ENCODE data around the gene IL16.

IL16 gene

DNA sequence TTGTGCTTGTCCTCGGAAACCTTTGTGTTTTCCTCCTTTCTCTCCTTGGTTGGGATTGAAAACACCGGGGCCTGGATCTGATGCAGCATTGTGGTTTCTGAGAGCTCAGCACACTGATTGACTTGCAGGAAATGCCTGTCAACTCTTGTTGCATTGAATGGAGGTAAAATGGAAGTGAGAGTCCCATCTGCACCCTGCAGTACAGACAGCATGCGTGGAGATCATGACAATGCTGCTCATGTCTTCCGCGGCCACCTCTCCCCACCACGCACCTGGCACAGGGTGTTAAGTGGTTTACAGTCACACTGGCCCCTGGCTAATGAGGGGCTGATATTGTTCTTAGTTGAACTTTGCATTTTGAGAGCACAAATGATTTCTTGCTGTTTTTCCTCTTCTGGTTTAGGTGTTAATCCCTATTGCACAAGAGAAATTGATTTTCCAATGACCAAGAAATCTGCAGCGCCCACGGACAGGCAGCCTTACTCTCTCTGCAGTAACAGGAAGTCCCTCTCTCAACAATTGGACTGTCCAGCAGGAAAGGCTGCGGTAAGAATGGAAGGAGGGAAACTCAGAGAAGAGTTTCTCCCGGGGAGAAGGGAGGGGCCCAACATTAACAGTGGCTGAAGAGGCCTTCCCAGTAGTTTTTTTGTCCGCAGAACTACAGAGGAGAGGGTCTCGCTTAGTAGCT lies 68.7 kb downstream of the IL16 start:
- peaks cover 34% of the 10 kb centered on the region for H3K4me1 Mint-ChIP-seq (ENCODE audit: low read depth)
- no peak for DNase-seq
- no peaks in the 10 kb centered on the region for H3K36me3 Mint-ChIP-seq (ENCODE audit: low read depth)
- H3K27ac Mint-ChIP-seq: peak overlapping the region; percentile 91
- no peaks in the 10 kb centered on the region for H3K9me3 Mint-ChIP-seq
- peak overlapping the region; percentile 70 for H3K4me3 Mint-ChIP-seq
- H3K27me3 Mint-ChIP-seq: peaks cover 5% of the 10 kb centered on the region

DNA sequence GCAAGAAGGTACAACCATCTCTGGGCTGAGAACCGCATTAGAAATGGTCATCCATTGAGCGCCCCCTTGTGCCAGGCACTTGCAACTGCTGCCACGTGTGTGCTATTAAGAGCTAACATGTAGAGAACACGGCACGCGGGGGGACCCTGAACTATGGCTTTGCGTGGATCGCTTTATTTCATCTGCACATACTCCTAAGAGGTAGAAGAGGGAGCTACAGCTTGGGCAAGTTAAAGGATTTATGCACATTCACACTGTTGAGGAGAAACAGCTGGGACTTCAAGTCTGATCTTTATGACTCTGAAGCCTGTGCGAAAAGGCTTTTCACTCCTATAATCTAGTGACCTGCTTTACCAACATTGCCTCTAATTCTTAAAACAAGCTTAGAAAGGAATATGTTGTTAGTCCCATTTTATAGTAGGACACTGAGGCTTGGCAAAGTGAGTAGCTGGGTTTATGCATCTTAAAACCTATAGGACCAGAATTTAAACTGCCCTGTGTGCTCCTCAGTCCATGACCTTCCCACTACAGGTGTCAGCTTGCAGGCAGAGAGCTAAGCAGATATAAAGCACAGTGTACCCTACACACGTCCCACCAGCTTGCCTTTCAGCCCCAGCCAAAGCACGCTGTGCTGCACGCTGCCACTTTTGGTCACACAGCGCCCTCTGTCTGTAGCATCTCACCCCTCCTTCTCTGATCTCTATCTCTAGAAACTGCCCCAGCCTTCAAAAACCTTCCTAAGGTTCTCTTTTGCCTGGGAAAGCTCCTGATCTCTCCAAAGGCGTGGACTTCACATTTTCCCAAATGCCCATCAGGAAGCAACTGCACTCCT lies 69.5 kb downstream of the IL16 start:
- Mint-ChIP-seq H3K36me3 (ENCODE audit: low read depth) (no peaks in the 10 kb centered on the region), H3K27me3 (peaks cover 5% of the 10 kb centered on the region), H3K9me3 (no peaks in the 10 kb centered on the region), H3K27ac (peak overlapping the region; percentile 91), H3K4me3 (peak overlapping the region; percentile 70), H3K4me1 (ENCODE audit: low read depth) (peaks cover 38% of the 10 kb centered on the region)
- DNase-seq: peak; percentile 89

DNA sequence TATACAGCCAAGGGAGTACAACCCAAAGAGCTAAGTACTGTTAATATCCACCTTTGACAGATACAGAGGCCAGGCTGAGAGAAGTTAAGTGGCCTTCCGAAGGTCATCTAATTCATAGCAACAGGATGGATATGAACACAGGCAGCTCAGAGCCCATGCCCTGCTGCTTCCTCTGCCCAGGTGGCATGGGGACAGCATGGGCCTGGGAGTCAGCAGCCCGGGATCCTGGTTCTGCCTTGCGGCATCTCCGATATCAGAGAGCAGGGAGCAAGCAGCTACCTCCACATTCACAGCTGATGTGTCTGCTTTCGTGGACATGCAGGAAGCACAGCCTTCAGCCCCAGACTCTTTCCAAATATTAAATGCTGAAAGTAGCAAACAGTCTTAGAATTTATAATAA lies 71.7 kb downstream of the IL16 start:
- Mint-ChIP-seq H3K27me3 (peaks cover 5% of the 10 kb centered on the region), H3K4me3 (no peak overlapping the region), H3K27ac (no peak overlapping the region), H3K36me3 (ENCODE audit: low read depth) (no peaks in the 10 kb centered on the region), H3K9me3 (no peaks in the 10 kb centered on the region), H3K4me1 (ENCODE audit: low read depth) (peaks cover 38% of the 10 kb centered on the region)
- no peak for DNase-seq

DNA sequence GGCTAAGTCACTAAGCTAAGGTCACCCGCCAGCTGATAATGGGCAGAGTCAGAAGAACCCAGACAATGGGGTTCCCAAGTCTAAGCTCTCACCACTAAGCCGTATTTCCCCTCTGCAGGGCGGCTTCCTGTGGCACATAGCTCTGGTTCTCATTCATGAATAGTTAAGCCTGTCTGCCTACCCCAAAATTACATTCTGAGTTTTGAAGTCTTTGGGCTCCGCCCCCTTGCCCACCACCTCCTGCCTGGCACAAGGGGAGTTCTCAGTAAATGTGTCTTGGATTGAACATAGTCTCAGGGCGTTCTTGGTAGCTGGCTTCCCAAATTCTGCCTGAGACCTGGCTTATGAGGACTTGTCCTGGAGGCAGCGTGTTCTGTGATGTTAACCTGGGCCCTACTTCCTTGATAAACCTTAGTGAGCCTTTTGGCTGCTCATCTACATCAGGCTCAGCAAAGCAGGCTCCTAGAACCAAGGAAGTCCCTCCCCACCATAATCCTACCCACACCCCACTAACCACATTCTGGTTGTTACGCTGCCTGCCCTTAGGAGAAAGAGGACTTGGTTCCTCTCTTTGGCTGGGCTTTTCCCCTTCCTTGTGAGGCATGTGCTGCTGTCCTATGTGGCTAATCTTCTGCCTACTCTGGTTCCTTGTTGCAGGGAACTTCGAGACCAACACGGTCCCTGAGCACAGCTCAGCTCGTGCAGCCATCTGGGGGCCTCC lies 72.4 kb downstream of the IL16 start:
- Mint-ChIP-seq H3K4me3 (no peak overlapping the region), H3K36me3 (ENCODE audit: low read depth) (no peaks in the 10 kb centered on the region), H3K4me1 (ENCODE audit: low read depth) (peaks cover 38% of the 10 kb centered on the region), H3K27ac (peak overlapping the region; percentile 63), H3K9me3 (no peaks in the 10 kb centered on the region), H3K27me3 (peaks cover 5% of the 10 kb centered on the region)
- DNase-seq: no peak

DNA sequence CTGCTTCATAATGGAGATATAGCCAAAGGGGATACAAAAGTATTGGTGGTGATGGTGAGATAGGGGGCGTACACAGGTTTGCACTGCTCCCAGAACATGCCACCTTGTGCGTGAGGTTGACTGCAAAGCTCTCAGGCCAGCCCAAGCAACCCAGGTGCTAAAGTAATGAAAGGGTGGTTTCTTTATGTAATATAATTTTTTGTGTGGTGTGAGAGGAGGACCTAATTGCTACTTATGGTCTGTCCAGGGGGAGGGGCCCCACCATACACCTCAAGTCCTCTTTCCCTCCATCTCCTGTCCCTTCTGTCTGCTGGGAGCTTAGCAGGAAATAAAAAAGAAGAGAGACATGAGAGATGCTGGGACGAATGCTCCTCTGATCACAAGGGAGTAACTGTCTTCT lies 73.5 kb downstream of the IL16 start:
- Mint-ChIP-seq H3K9me3 (no peaks in the 10 kb centered on the region), H3K27ac (peak overlapping the region; percentile 39), H3K4me3 (no peak overlapping the region), H3K27me3 (peaks cover under 1% of the 10 kb centered on the region), H3K4me1 (ENCODE audit: low read depth) (peaks cover 41% of the 10 kb centered on the region), H3K36me3 (ENCODE audit: low read depth) (no peaks in the 10 kb centered on the region)
- no peak for DNase-seq

DNA sequence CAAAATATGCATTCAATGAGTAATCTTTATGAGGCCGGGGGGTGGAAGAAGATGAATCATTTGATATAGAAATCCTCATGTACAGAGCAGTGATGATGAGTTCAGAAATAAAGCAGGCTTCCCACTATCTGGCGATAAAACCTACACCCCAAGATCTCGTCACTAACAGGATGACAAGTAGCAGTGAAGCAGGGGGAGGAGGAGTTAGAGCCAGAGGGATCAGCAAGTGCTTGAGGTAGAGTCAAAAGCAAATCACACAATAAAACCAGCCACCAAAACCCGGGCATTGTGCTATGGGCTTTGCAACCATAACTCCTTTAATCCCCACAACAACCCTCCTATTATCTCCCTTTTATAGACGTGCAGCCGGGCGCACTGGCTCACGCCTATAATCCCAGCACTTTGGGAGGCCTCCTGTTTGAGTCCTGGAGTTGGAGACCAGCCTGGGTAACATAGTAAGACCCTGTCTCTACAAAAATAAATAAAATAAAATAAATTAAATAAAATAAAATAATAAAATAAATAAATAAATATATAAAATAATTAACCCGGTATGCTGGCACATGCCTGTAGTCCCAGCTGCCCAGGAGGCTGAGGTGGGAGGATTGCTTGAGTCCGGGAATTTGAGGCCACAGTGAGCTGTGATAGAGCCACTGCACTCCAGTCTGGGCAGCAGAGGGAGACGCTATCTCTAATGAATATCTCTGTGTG lies 74.3 kb downstream of the IL16 start:
- Mint-ChIP-seq H3K27ac (no peak overlapping the region), H3K4me1 (ENCODE audit: low read depth) (peaks cover 41% of the 10 kb centered on the region), H3K4me3 (no peak overlapping the region), H3K27me3 (no peaks in the 10 kb centered on the region), H3K36me3 (ENCODE audit: low read depth) (no peaks in the 10 kb centered on the region), H3K9me3 (no peaks in the 10 kb centered on the region)
- DNase-seq: no peak

DNA sequence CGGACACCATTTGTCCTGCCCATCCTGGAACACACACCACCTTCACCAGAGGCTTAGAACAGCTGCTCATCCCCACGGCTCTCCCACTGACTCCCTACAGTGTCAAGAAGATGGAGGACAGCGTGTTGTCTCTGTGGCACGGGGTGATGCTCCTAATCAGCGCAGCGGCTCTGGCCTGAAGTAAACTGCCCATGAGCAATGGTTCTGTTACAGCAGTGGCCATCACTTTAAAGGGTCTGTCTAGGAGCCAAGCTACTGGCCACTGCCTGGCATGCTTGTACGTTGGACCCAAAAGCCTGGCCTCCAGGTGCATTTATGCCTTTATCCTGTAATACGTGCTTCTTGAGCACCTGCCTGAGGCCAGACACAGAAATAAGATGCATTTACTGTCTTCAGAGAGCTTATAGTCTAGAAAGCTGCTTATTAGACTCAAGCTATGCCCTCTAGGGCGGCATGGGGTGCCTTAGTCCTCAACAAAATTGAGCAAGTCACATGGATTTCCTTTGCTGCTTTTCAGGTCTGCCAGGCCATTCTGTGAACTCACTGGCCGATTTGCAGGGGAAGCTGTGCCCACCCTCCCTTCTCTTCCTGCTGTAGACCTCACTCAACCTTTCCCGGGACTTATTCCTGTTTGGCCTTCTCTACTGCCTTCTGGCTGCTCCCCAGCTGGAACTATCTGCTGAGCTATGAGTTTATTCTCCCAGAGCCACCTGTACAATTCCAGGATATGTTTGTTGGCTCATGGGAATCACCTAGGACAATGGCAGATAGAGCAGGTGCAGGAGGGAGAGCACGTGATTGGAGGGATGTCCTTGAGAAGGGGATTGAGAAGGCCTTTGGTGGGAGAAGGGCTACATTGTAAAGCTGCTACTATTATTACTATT lies 75.3 kb downstream of the IL16 start:
- DNase-seq: no peak
- Mint-ChIP-seq H3K4me3 (no peak overlapping the region), H3K27ac (no peak overlapping the region), H3K9me3 (peaks cover 6% of the 10 kb centered on the region), H3K36me3 (ENCODE audit: low read depth) (peaks cover 6% of the 10 kb centered on the region), H3K27me3 (no peaks in the 10 kb centered on the region), H3K4me1 (ENCODE audit: low read depth) (peaks cover 41% of the 10 kb centered on the region)

DNA sequence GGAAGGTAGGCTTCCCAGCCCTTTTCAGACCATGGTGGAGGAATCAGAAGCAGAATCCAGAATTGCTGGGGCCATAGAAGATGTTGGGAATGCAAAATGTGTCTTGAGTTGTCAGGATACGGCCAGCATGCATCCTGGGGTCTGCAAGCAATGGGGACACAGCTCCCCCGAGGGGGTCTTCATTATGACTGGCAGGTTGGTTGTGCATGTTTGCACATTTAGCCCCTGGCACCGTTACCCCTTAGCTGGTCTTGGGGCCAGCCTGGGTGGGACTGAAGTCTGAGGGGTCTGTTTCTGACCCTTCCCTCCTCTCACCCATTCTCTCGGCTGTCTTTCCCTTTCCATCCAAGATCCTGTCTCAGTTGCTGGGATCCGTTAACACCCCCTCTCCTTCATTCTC lies 76.5 kb downstream of the IL16 start:
- no peaks in the 10 kb centered on the region for H3K27me3 Mint-ChIP-seq
- peaks cover 47% of the 10 kb centered on the region for H3K4me1 Mint-ChIP-seq (ENCODE audit: low read depth)
- peaks cover 14% of the 10 kb centered on the region for H3K36me3 Mint-ChIP-seq (ENCODE audit: low read depth)
- no peak for DNase-seq
- H3K27ac Mint-ChIP-seq: no peak overlapping the region
- H3K4me3 Mint-ChIP-seq: no peak overlapping the region
- H3K9me3 Mint-ChIP-seq: peaks cover 12% of the 10 kb centered on the region

DNA sequence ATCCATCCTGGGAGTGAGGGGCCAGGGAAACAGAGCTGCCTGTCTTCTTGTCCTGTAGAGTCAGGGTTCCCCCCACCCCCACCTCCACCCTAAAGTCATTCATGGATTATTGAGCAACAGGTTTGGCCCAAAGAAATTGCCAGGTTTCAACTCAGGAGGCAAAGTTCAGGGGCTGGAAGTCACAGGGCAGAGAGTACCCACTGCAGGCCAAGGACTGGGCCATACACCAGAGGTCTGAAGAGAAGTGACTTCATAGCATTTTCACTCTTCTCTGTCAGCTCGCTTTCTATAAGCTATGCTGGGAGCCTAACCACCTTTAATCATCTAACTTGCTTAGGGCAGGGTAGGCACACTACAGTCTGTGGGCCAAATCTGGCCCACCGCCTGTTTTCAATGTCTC lies 77.2 kb downstream of the IL16 start:
- H3K36me3 Mint-ChIP-seq (ENCODE audit: low read depth): peaks cover 20% of the 10 kb centered on the region
- no peaks in the 10 kb centered on the region for H3K27me3 Mint-ChIP-seq
- no peak overlapping the region for H3K27ac Mint-ChIP-seq
- no peak overlapping the region for H3K4me3 Mint-ChIP-seq
- no peak for DNase-seq
- peaks cover 51% of the 10 kb centered on the region for H3K4me1 Mint-ChIP-seq (ENCODE audit: low read depth)
- H3K9me3 Mint-ChIP-seq: peaks cover 12% of the 10 kb centered on the region

DNA sequence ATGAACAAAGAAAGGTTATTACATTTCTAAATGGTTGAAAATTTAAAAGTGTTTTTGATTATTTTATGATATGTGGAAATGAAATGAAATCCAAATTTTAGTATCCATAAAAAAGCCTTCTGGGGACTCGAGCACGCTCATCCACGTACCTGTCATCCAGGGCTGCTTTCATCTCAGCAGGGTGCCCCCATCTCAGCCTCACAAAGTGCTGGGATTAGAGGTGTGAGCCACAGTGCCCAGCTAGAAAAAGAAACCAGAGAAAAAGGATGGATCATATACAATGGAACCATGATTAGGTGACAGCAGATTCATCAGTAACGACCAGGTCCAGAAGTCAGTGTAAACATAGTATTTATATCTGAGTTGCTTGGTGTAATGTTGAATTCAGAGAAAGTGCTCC lies 77.6 kb downstream of the IL16 start:
- H3K4me3 Mint-ChIP-seq: no peak overlapping the region
- peaks cover 47% of the 10 kb centered on the region for H3K4me1 Mint-ChIP-seq (ENCODE audit: low read depth)
- no peak overlapping the region for H3K27ac Mint-ChIP-seq
- peaks cover 12% of the 10 kb centered on the region for H3K9me3 Mint-ChIP-seq
- H3K27me3 Mint-ChIP-seq: no peaks in the 10 kb centered on the region
- H3K36me3 Mint-ChIP-seq (ENCODE audit: low read depth): peaks cover 20% of the 10 kb centered on the region
- DNase-seq: no peak

DNA sequence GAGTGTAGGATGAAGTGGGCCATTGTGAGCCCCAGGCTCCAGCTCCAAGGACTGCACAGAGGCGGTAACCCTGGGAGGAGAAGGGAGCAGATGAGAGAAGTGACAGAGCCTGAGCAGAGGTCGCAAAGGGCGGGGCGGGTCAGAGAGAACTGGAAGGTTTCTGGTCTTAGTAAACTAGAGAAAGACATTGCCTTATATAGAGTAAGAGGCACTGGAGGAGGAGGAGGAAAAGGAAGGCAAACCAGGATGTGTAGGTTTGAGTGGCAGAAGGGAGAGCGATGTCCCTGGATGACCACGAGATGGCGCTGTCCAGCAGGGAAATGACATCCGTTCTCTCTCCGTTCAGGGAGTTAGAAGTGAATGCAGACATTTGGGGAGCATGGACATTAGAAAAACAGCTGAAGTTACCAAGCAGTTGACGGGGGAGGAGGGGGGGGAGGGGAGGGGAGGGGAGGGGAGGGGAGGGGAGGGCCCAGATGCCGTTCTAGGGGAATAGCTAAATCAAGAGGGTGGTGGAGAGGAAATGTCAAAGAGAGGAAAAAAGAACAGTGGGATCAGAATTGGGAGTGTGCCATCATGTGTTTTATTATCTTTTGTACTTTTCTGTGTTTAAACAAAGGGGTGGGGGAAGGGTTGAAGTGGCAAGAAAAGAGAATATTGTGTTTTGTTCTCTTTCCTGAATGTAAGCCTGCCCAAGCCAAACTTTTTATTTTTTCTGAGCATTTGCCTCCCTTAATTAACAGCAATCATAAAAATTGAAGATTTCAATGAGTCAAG lies 78.4 kb downstream of the IL16 start:
- H3K27me3 Mint-ChIP-seq: no peaks in the 10 kb centered on the region
- peaks cover 12% of the 10 kb centered on the region for H3K9me3 Mint-ChIP-seq
- H3K4me1 Mint-ChIP-seq (ENCODE audit: low read depth): peaks cover 49% of the 10 kb centered on the region
- peak; percentile 81 for DNase-seq
- H3K27ac Mint-ChIP-seq: peak overlapping the region; percentile 79
- no peak overlapping the region for H3K4me3 Mint-ChIP-seq
- peaks cover 20% of the 10 kb centered on the region for H3K36me3 Mint-ChIP-seq (ENCODE audit: low read depth)

DNA sequence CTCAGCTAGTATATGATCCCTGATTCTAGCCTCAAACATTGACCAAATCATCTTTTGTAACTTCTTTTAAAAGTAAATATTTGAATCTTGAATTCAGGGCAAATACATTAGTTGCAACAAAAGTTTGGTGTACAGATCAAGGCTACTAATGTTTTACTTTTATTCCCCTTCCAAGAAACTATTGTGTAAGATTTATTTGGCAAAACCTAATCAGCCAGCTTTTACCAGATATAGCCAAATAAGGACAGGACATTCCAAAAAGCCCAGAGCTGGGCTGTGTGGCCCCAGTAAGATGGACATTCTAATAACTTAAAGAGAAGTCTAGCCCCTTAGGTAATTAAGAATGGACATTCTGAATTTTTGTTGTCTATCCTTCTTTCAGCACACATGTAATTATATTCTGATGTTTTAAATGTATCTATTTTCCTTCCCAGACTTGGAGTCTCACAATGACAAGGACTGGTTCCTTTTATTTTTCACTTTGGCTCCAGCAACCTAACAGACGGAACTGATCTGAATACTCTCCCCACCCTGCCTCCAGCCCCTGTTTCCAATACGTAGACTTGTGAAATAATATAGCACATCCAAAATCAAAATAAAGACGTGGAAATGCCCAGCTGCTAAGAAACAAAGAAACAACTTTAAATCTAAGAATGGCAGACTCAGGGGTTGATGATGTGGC lies 79.2 kb downstream of the IL16 start:
- Mint-ChIP-seq H3K4me3 (no peak overlapping the region), H3K9me3 (peaks cover 12% of the 10 kb centered on the region), H3K4me1 (ENCODE audit: low read depth) (peaks cover 49% of the 10 kb centered on the region), H3K36me3 (ENCODE audit: low read depth) (peaks cover 20% of the 10 kb centered on the region), H3K27me3 (no peaks in the 10 kb centered on the region), H3K27ac (peak overlapping the region; percentile 79)
- no peak for DNase-seq

DNA sequence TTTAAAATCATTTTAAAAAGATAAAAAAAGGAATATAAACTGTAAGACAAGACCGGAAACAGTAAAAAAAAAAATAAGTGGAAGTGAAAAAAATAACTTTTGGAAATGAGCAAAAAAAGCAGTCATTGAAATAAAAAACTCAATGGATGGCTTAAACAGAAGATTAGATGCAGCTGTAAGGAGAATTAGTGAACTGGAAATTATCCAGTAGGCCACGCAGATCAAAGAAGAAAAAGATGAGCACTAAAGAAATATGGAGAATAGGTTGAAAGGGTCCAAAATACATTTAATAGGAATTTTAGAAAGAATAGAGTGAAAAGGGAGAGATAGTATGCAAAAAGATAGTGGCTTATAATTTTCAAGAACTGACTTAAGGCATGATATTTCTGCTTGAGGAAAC lies 80.3 kb downstream of the IL16 start:
- DNase-seq: no peak
- H3K4me3 Mint-ChIP-seq: no peak overlapping the region
- H3K27ac Mint-ChIP-seq: no peak overlapping the region
- H3K9me3 Mint-ChIP-seq: peaks cover 12% of the 10 kb centered on the region
- H3K27me3 Mint-ChIP-seq: no peaks in the 10 kb centered on the region
- H3K4me1 Mint-ChIP-seq (ENCODE audit: low read depth): peaks cover 59% of the 10 kb centered on the region
- H3K36me3 Mint-ChIP-seq (ENCODE audit: low read depth): peaks cover 20% of the 10 kb centered on the region

Data from activated T-cell treated with anti-CD3 and anti-CD28 coated beads, Interleukin-2, amount 50 U/mL, for 24 hours (primary cell).